ENCODE results near the gene MED12. TPM values are rescaled to one million over a fixed set of nuclear protein-coding genes. Genes with fewer than 3 reads are reported as not detected.

Gene MED12
- 10.1 and 13.6 TPM in 2 replicates for total RNA-seq (2014; rRNA removed; shearing (Covaris generic))
- 8.2 and 14.1 TPM in 2 replicates for polyA plus RNA-seq (2015; cell fraction: cytosol; rRNA removed)
- polyA plus RNA-seq (2015; cell fraction: nucleus; rRNA removed) = 28.2 and 40.6 TPM in 2 replicates

GRCh38 chrX:71118032-71118984 is at the start of gene MED12:
Gene MED12, plus strand, starts transcription at chrX:71118596. Its CDS starts 159 bp downstream, at chrX:71118755.
- DNase-seq (ENCODE audit: low read depth) = peak; percentile 68

GRCh38 chrX:71070531-71070930 is 47.9 kb upstream of the MED12 start:
- DNase-seq (ENCODE audit: low read depth) = no peak

GRCh38 chrX:71081330-71082123 is 36.9 kb upstream of the MED12 start:
- peak; percentile 2 for DNase-seq (ENCODE audit: low read depth)

GRCh38 chrX:71082124-71082647 is 36.2 kb upstream of the MED12 start:
- no peak for DNase-seq (ENCODE audit: low read depth)

GRCh38 chrX:71082822-71083221 is 35.6 kb upstream of the MED12 start:
- no peak for DNase-seq (ENCODE audit: low read depth)

GRCh38 chrX:71085900-71086299 is 32.5 kb upstream of the MED12 start:
- no peak for DNase-seq (ENCODE audit: low read depth)

- DNase-seq (ENCODE audit: low read depth) = no peak
These were observed 27.1 kb upstream of the MED12 start for GRCh38 chrX:71091263-71091662.

GRCh38 chrX:71095033-71095432 is 23.4 kb upstream of the MED12 start:
- DNase-seq (ENCODE audit: low read depth) = no peak

GRCh38 chrX:71095555-71095980 is 22.8 kb upstream of the MED12 start, which contains the start of gene FOXO4:
Gene FOXO4, plus strand, starts transcription at chrX:71095851. Its CDS starts 678 bp downstream, at chrX:71096529.
- peak; percentile 75 for DNase-seq (ENCODE audit: low read depth)

GRCh38 chrX:71095981-71096759 is 22.2 kb upstream of the MED12 start:
- peak; percentile 25 for DNase-seq (ENCODE audit: low read depth)

GRCh38 chrX:71096760-71097032 is 21.7 kb upstream of the MED12 start:
- DNase-seq (ENCODE audit: low read depth) = no peak

GRCh38 chrX:71098302-71098701 is 20.1 kb upstream of the MED12 start:
- DNase-seq (ENCODE audit: low read depth) = peak; percentile 4

- DNase-seq (ENCODE audit: low read depth) = no peak
These were observed 19.4 kb upstream of the MED12 start for GRCh38 chrX:71098951-71099506.

- DNase-seq (ENCODE audit: low read depth) = no peak
These were observed 18.7 kb upstream of the MED12 start for GRCh38 chrX:71099736-71100135.

GRCh38 chrX:71100581-71101505 is 17.6 kb upstream of the MED12 start:
- no peak for DNase-seq (ENCODE audit: low read depth)

GRCh38 chrX:71102292-71102691 is 16.1 kb upstream of the MED12 start:
- no peak for DNase-seq (ENCODE audit: low read depth)

GRCh38 chrX:71103110-71103983 is 15.0 kb upstream of the MED12 start:
- no peak for DNase-seq (ENCODE audit: low read depth)

- no peak for DNase-seq (ENCODE audit: low read depth)
These were observed 12.8 kb upstream of the MED12 start for GRCh38 chrX:71105628-71106027.

- DNase-seq (ENCODE audit: low read depth) = no peak
These were observed 12.0 kb upstream of the MED12 start, which contains the start of gene CXorf65 for GRCh38 chrX:71106427-71106826. Gene CXorf65, minus strand, starts transcription at chrX:71106740. Its CDS starts 184 bp downstream, at chrX:71106556.

Measured in HT1080 (cell line).